Effector memory CD8-positive, alpha-beta T cell (primary cell): Measurements from ENCODE around the gene ABLIM2.
A peak's percentile ranks its signal among the peaks of the same experiment; 100 is the strongest.

Experiments used
- ATAC-seq: fragments of 150-1000 bp; cut with Tn5 transposase; replicated peaks from 2 replicates; pipeline ENCODE4 v1.10.0; 2021; ENCODE audit warnings: mild to moderate bottlenecking, moderate library complexity
- DNase-seq, 3 experiments: peaks; one replicate each; pipeline ENCODE4 v3.0.0; 2021
- H3K27ac Mint-ChIP-seq, 2 donors: one replicate each; pipeline ENCODE4 v1.8.0; 2022; ENCODE audit warnings: mild to moderate bottlenecking in 2 of 2, mixed read lengths in 2 of 2, moderate library complexity in 2 of 2
- H3K27me3 Mint-ChIP-seq, 2 donors: one replicate each; pipeline ENCODE4 v1.8.0; 2022; ENCODE audit warnings: mixed read lengths in 2 of 2
- H3K36me3 Mint-ChIP-seq: one replicate; pipeline ENCODE4 v1.8.0; 2022; ENCODE audit warnings: mild to moderate bottlenecking, moderate library complexity, mixed read lengths; ENCODE audit not compliant: insufficient read depth
- H3K4me1 Mint-ChIP-seq, 2 donors: one replicate each; pipeline ENCODE4 v1.8.0; 2022; ENCODE audit warnings: low read depth in 2 of 2, mixed read lengths in 2 of 2
- H3K4me3 Mint-ChIP-seq, 2 donors: one replicate each; pipeline ENCODE4 v1.8.0; 2022; ENCODE audit warnings: mild to moderate bottlenecking in 2 of 2, mixed read lengths in 2 of 2, moderate library complexity in 2 of 2
- H3K9me3 Mint-ChIP-seq, 2 donors: one replicate each; pipeline ENCODE4 v1.8.0; 2022; ENCODE audit warnings: mixed read lengths in 2 of 2

Gene ABLIM2

DNA sequence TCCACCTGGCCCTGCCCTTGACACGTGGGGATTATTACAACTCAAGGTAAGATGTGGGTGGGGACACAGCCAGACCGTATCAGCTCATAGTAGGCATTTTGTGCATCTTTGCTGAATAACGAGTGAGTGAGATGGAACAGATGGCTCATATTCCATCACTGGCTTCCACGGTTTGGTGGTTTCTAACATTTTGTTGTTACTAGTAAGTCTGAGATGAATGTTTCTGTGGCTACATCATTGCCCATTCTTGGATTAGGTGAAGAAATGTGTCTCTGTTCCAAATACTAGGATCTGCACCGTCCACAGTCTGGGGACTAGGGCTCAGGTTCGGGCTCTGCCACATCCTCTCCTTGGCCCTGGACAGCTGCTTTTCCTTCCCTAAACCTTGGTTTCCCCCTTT lies 3.6 kb downstream of the ABLIM2 start:
- peaks cover 4% of the 10 kb centered on the region for H3K36me3 Mint-ChIP-seq
- peaks cover 17 to 20% of the 10 kb centered on the region in 2 donors for H3K4me1 Mint-ChIP-seq
- H3K4me3 Mint-ChIP-seq: no peak overlapping the region
- H3K27ac Mint-ChIP-seq: no peak overlapping the region
- no peak for DNase-seq
- H3K27me3 Mint-ChIP-seq: no peaks in the 10 kb centered on the region
- no peaks in the 10 kb centered on the region for H3K9me3 Mint-ChIP-seq
- ATAC-seq: no peak

DNA sequence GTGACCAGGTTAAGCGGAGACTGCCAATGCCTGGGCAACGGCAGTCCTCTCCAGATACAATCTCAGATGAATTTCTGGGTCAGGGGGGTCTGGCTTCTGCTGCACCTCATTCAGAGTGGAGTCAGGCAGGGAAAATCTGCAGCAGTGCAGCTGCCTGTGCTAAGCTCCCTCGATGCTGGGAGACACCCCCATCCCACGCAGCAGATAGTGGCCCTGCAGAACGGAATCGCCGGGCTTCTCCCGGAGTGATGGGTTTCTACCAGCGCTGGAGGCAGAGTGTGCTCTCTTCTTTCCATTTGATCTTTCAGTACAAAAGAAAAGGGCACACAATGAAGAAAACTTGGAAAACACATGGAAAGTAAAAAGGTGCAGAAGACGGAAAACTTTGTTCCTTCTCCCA lies 5.2 kb downstream of the ABLIM2 start:
- Mint-ChIP-seq H3K9me3 (no peaks in the 10 kb centered on the region), H3K27me3 (no peaks in the 10 kb centered on the region), H3K4me1 (peaks cover 9 to 10% of the 10 kb centered on the region in 2 donors), H3K27ac (no peak overlapping the region), H3K36me3 (no peaks in the 10 kb centered on the region), H3K4me3 (no peak overlapping the region)
- ATAC-seq: no peak
- no peak for DNase-seq

DNA sequence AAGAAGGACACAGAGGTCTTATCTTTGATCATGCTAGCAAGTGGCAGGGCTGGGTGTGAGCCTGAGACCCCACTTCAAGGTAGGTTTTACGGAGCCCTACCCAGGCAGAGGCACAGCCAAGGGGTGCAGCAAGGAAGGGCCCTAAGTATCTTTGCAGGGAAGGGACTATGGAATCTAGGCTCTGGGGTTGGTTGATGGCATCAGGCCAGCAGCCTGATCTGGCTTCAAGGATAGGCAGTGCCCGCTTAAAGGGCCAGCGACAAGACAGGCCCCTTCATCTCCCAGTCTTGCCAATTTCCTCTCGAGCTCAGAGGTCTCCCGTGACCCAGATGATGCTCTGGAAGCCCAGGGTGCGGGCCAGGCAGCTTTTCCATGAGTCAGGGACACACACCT lies 5.8 kb downstream of the ABLIM2 start:
- Mint-ChIP-seq H3K4me3 (no peak overlapping the region), H3K27ac (no peak overlapping the region)

DNA sequence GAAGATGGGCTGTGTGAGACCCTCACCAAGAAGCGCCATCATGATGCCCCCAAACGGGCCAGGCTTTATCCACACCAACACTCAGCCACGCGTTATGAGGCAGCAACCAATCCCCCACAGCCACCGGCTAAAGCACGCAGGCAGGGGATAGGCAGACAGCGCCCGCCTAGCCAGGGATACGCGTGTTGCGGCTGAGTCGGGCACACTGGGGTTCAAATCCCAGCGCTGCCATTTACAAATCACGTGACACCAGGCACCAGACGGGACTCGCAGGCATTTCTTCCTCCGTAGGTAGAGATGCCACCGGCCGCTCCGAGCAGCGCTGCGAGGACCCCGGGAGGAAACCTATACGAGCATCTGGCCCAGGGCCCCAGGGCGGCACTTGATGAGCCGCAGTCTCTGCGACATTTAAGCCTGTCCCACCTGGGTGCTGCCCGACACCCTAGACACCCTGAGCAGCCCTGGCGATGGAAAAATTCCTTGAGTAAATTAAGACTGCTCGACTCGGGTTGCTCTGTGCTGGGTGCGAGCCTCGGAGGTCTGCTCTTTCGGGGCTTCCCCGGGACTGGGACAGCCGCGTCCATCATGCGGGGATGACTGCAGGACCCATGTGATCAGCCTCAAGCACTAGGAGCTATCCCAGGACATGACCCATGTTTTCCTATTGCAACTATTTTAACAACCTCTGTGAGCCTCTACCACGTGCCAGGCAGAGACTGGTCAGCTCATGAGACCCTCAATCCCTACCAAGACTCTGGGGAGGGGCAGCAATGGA lies 6.3 kb downstream of the ABLIM2 start:
- Mint-ChIP-seq H3K27me3 (no peaks in the 10 kb centered on the region), H3K4me1 (peaks cover 5% of the 10 kb centered on the region in 2 donors), H3K36me3 (no peaks in the 10 kb centered on the region), H3K27ac (no peak overlapping the region), H3K4me3 (no peak overlapping the region), H3K9me3 (no peaks in the 10 kb centered on the region)
- no peak for ATAC-seq
- DNase-seq: no peak

More for the DNA sequence above, 5.8 kb downstream of the ABLIM2 start:
- Mint-ChIP-seq H3K27me3 (no peaks in the 10 kb centered on the region), H3K4me1 (peaks cover 9 to 10% of the 10 kb centered on the region in 2 donors), H3K36me3 (no peaks in the 10 kb centered on the region), H3K9me3 (no peaks in the 10 kb centered on the region)
- ATAC-seq: no peak
- no peak for DNase-seq

GRCh38 chr4:8151165-8151650 lies 7.4 kb downstream of the ABLIM2 start:
- Mint-ChIP-seq H3K27ac (no peak overlapping the region), H3K36me3 (no peaks in the 10 kb centered on the region), H3K27me3 (no peaks in the 10 kb centered on the region), H3K9me3 (no peaks in the 10 kb centered on the region), H3K4me1 (peaks cover 4 to 5% of the 10 kb centered on the region in 2 donors), H3K4me3 (no peak overlapping the region)
- DNase-seq (no peak), ATAC-seq (no peak)

GRCh38 chr4:8150152-8151090 lies 8.2 kb downstream of the ABLIM2 start:
- ATAC-seq (no peak), DNase-seq (no peak)
- no peak overlapping the region for H3K4me3 Mint-ChIP-seq
- H3K36me3 Mint-ChIP-seq: no peaks in the 10 kb centered on the region
- H3K27me3 Mint-ChIP-seq: peaks cover 7% of the 10 kb centered on the region in 2 donors
- peaks cover 4 to 5% of the 10 kb centered on the region in 2 donors for H3K4me1 Mint-ChIP-seq
- H3K27ac Mint-ChIP-seq: peak overlapping the region in 1 of 2 donors; percentile 44
- no peaks in the 10 kb centered on the region for H3K9me3 Mint-ChIP-seq

GRCh38 chr4:8149664-8150063 lies 8.9 kb downstream of the ABLIM2 start:
- Mint-ChIP-seq H3K4me1 (peaks cover 3 to 4% of the 10 kb centered on the region in 2 donors), H3K4me3 (no peak overlapping the region), H3K9me3 (no peaks in the 10 kb centered on the region), H3K27me3 (peaks cover 9% of the 10 kb centered on the region in 2 donors), H3K36me3 (no peaks in the 10 kb centered on the region), H3K27ac (no peak overlapping the region)
- ATAC-seq: no peak
- DNase-seq: no peak

- no peaks in the 10 kb centered on the region for H3K36me3 Mint-ChIP-seq
- H3K4me1 Mint-ChIP-seq: peaks cover 1 to 4% of the 10 kb centered on the region in 2 donors
- H3K4me3 Mint-ChIP-seq: no peak overlapping the region
- DNase-seq (no peak), ATAC-seq (no peak)
- no peaks in the 10 kb centered on the region for H3K9me3 Mint-ChIP-seq
- peaks cover 9 to 10% of the 10 kb centered on the region in 2 donors for H3K27me3 Mint-ChIP-seq
- H3K27ac Mint-ChIP-seq: no peak overlapping the region
Observed at GRCh38 chr4:8148785-8149435, 9.7 kb downstream of the ABLIM2 start.

DNA sequence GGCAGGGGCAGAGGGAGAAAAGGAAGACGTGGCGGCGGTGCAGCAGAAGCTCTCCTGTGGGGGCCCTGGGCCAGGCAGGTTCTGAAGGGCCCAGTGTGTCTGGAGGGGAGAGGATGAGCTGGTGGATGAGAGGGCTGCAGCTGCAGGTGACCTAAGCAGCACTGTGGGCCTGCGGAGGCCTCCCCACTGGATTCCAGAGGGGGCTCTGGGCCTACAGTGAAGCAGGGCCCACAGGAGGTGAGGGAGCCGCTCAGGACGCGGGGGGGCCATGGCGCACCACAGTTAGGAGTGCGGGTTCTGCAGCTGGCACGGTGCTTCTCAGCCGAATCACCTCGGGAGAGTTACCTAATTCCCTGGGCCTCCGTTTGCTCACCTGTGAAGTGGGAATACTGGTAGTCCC lies 10.5 kb downstream of the ABLIM2 start:
- peaks cover 9 to 17% of the 10 kb centered on the region in 2 donors for H3K27me3 Mint-ChIP-seq
- no peak for ATAC-seq

GRCh38 chr4:8147231-8147970 lies 11.2 kb downstream of the ABLIM2 start:
- H3K9me3 Mint-ChIP-seq: no peaks in the 10 kb centered on the region
- peaks cover 3 to 4% of the 10 kb centered on the region in 2 donors for H3K4me1 Mint-ChIP-seq
- no peak for DNase-seq
- H3K4me3 Mint-ChIP-seq: no peak overlapping the region
- H3K36me3 Mint-ChIP-seq: no peaks in the 10 kb centered on the region
- H3K27ac Mint-ChIP-seq: no peak overlapping the region
- no peak for ATAC-seq
- H3K27me3 Mint-ChIP-seq: peaks cover 9 to 21% of the 10 kb centered on the region in 2 donors

More for the DNA sequence above, 10.5 kb downstream of the ABLIM2 start:
- Mint-ChIP-seq H3K27ac (no peak overlapping the region), H3K36me3 (no peaks in the 10 kb centered on the region), H3K4me3 (no peak overlapping the region), H3K9me3 (no peaks in the 10 kb centered on the region), H3K4me1 (peaks cover 4% of the 10 kb centered on the region in 2 donors)
- no peak for DNase-seq

DNA sequence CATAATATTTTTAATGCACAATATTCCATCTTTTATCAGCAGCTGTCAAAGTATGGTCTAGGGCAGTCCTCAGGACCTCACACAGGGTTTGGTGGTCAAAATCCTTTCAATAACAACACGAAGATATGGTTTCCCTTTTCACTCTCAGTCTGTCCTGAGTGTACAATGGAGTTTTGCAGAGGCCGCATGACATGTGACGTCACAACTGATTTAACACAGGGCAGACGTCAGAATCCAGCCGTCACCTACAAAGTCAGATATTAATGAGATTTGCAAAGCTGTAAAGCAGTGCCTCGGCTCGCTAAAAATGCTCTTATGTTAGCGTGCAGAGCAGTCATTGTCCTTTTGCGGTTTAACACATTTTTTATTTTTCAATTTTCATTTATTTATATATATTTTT lies 12.5 kb downstream of the ABLIM2 start:
- Mint-ChIP-seq H3K36me3 (no peaks in the 10 kb centered on the region), H3K4me1 (peaks cover 3 to 4% of the 10 kb centered on the region in 2 donors), H3K27ac (no peak overlapping the region), H3K4me3 (no peak overlapping the region), H3K9me3 (no peaks in the 10 kb centered on the region), H3K27me3 (peaks cover 9 to 24% of the 10 kb centered on the region in 2 donors)
- ATAC-seq: no peak
- DNase-seq: no peak

- Mint-ChIP-seq H3K36me3 (no peaks in the 10 kb centered on the region), H3K27me3 (peaks cover 9 to 24% of the 10 kb centered on the region in 2 donors), H3K4me3 (no peak overlapping the region), H3K4me1 (peaks cover 3% of the 10 kb centered on the region in 2 donors), H3K9me3 (no peaks in the 10 kb centered on the region), H3K27ac (no peak overlapping the region)
- DNase-seq (no peak), ATAC-seq (no peak)
Observed at GRCh38 chr4:8144359-8144758, 14.3 kb downstream of the ABLIM2 start.
